GM18868 (cell line): Measurements from ENCODE around the gene LMOD1.
"Not testable (repeated sequence)": the region's sequence is repeated elsewhere in the genome, so short reads cannot be mapped to it uniquely, and the experiment has no call there.

ENCODE experiments used
- ATAC-seq: cut with Tn5 transposase; IDR thresholded peaks from one replicate; pipeline ENCODE4 v1.9.1; 2021; ENCODE audit warnings: mild to moderate bottlenecking, moderate library complexity; ENCODE audit not compliant: unreplicated experiment

Gene LMOD1

DNA sequence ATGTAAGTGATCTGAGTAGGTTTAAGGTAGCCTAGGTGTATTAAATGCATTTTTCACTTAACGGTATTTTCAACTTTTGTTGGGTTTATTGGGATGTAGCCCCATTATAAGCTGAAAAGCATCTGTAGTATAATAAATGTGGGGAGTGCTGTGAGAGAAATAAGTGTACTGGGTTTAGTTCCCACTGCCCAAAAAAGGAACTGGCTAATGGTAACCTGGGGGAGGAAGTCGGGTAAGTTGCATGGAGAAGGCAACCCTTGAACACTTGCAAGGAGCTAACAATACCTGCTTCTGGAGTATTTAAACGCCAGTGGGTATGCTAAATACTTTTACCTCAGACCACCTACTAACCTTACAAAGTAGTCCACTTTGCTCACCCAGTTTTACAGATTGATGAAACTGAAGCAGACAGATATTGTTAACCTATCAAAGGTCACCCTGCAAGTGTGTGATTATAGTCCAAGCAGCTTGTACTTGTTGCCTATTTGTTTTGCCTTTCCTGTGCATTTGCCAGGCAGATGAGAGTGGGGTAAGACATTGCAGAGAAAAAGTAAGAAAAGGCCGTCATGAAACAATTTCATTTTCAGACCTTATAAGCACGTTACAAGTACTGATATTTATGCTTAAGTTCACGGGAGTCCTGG, 65.3 kb downstream of the LMOD1 start:
- no peak for ATAC-seq

DNA sequence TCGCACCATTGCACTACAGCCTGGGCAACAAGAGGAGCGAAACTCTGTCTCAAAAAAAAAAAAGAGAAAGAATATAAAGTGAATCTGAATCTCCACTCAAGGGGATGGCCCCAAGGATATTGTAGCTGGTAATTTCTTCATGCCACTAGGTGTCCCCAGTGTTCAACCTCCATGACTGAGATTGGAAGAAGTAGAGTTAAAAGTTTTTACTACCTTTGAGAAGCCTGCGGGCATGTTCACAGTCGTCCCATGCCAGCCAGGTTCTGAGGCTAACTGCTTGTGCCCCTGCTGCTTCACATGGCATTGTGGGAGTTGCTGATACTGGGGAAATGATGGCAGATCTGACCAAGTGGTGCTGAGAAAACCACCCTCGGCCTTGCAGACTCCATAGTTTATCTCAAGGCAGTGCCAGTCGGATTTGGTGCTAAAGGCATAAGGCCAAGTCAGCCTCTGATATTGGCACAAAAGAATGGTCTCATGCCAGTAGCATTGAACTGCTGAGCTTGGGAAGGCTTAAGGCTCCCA, 68.4 kb downstream of the LMOD1 start:
- no peak for ATAC-seq

DNA sequence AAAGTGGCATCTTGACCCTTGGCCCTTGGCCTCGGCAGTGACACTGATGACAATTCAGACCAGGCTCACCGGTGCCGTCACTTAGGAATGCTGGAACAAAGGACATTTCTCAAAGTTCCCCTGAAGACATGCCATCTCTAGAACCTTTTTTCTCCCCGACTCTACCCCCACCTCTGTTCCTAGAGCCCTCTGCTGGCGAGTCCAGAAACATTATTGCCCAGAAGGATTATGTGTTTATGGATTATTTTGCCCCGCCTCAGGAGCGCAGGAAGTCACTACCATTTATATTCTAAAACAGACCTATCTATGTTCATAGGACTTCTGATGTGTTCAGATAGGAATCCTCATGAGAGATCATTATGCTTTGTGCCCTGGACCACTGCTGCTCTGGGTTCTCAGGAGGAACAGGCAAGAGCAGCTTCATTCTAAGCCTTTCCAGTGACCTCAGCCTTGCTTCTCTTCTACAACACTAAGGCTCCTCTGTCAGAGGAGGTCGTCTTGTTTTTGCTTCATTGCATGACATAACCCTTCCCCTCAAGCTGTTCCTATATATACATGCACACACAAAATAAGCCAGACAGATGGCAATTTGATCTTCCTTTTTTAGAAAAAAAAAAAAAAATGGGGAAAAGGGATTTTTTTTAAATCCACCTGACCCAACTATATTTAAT, 70.1 kb downstream of the LMOD1 start:
- ATAC-seq = no peak

DNA sequence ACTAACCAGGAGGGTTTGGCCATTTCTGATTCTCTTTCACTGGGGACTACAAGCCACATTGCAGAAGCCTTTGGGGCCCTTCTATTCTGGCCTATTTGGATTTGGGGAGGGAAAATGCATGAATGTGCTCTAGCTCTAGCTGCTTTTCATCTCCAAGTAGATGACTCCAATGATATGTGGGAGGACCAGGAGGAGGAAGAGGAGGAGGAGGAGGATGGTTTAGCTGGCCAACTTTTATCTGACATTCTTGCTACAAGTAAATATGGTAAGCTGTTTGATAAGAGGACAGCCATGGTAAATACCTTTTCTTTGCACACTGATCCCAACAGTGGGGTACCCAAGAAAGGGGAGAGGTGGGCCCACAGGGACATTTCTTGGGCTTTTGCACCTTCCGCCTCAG, 71.7 kb downstream of the LMOD1 start:
- ATAC-seq = no peak

DNA sequence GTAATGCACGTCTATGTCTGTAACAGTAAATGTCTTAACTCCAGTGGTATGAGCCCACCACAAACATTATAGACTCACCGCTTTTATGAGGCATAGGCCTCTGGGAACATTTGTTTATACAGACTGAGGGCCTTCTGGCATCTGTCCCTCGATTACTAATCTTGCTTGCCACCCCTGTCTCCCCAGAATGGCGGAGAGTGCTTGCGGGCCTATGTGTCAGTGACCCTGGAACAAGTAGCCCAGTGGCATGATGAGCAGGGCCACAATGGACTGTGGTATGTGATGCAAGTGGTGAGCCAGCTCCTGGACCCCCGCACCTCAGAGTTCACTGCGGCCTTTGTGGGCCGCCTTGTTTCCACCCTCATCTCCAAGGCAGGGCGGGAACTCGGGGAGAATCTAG, 76.0 kb downstream of the LMOD1 start:
- no peak for ATAC-seq

DNA sequence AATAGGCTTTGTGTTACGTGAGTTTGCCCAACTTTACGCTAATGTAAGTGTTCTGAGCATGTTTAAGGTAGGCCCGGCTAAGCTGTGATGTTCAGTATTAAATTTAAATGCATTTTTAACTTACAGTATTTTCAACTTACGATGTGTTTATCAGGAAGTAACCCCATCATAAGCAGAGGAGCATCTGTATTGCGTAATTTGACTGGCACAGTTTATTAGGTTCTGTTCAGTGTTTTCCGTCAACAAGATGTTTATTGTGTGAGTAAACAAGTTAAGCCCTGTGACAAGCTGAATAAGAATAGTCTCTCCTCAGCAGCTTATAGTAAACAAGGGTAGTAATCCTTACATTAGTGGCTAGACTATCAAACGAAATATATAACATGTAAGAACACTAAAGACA, 84.9 kb downstream of the LMOD1 start:
- ATAC-seq = no peak

DNA sequence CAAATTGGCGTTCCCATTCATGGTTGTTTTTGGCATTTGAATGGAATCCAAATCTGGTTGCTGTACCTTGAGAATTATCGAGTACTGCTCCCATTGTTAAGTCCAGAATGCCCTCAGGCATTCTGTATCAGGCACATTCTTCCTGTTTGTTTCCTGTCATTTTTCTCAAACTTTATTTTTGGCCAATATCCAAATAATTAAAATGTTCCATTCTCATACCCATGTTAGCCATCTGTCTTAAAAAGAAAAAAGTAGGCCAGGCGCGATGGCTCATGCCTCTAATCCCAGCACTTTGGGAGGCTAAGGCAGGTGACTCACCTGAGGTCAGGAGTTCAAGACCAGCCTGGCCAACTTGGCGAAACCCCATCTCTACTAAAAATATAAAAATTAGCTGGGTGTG, 86.9 kb downstream of the LMOD1 start:
- ATAC-seq = no peak

DNA sequence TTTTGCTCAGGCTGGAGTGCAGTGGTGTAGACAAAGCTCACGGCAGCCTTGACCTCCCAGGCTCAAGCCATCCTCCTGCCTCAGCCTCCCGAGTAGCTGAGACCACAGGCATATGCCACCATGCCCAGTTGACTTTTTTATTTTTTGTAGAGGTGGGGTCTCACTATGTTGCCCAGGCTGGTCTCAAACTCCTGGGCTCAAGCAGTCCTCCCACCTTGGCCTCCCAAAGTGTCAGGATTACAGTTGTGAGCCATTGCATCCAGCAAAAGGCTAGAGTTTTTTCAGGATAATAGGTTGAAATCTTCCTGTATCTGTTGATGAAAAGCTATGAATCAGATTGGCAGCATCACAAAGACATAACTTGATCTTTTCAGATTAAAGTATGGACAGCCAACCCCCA, 89.6 kb downstream of the LMOD1 start:
- ATAC-seq = not testable (repeated sequence)

DNA sequence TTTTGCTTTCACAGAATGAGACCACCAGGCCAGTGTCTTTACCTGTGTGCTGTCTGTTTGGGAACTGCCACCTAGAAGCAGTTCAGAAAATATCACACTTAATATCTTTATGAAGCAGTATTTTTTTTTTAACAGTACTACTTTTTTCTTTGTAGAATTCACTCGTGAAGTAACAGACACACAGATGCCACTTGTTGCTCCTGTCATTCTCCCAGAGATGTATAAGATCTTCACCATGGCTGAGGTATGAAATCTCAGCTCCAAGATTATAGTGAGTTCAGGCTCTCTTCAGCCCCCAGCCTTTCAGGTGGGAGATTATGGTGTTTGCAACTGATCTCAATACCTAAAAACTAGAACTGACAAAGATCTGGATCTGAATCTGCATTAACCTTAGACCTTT, 94.4 kb downstream of the LMOD1 start:
- ATAC-seq = no peak

DNA sequence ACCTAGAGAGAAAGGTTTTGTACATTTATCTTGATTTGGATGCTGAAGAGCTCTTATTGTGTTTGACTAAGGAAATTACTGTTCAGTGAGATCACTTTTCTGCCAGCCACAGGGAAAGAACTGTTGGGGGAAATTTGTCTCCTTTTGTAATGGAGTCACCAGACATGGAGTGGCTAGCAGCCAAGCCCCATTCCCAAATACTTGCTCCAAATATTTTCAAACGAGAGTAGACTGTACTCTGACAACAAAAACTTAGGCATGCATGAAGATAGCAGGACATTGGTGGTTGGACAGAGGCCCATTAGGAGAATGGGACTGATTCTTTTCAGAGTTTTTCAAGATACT, 96.3 kb downstream of the LMOD1 start:
- no peak for ATAC-seq

DNA sequence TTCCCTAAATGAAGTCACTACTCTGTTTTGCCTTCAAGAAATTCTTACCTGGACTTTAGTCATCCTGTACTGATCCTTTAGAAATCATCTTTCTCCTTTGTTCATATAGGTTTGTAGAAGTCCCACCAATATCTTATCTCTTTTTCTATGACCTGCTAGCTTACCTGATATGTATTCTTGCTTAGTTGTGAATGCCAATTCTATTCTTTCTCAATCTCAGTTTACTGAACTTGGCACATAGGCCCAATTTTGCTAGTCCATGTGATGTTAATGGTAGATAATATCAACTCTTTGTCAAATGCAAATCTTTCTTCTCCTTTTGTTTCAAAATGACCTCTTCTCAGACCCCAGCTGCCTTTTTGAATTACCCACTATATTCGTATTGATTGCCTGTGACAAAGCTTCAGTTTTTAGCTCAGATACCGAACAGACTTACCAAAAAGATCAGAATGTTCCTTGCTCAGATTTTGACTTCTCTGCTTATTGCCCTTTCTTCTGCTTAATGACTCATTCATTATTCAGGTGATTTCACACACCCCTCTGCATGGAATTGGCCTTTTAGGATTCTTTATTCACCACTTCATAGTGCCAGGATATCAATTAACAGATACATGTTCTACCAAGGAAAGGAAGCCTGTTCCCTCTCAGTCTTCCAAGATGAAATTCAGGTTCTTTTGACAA, 96.8 kb downstream of the LMOD1 start:
- no peak for ATAC-seq

DNA sequence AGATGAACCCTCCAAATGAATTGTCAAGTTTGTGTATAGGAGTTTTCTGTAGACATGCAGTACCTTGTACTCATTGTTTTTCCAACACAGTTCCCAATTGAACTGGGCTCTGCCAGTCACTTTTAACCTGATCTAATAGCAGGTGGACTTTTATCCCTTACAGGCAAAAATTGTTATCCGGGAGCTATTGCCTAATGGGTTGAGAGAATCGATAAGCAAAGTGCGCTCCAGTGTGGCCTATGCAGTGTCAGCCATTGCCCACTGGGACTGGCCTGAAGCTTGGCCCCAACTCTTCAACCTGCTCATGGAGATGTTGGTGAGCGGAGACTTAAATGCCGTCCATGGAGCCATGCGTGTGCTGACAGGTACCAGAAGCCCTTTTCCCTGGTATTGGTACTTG, 98.1 kb downstream of the LMOD1 start:
- no peak for ATAC-seq

DNA sequence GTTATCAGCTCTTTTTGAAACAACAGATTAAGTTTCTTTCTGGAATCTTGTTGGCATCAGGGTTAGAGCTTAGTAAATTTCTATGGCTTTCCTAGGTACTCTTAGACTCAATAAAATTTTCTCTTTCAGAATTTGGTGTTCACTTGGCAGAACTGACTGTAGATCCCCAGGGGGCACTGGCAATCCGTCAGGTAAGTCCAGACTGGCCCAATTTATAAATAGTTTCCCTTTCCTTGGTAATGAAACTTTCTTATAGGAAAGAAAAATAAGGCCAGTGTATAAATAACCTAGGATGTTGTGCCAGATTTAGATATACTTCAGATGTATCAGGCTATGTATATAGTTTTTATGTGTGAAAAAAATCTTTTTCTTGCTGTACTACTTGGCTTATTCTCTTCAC, 99.2 kb downstream of the LMOD1 start:
- no peak for ATAC-seq
